ENCODE results near the gene UEVLD.

UEVLD gene

GRCh38 chr11:18501629-18502028, 86.9 kb downstream of the UEVLD start:
- TF ChIP-seq CTCF (conservative IDR thresholded peaks at IDR 0.05; ENCODE audit: low read depth, low read length) = no peak
- no peak for DNase-seq (ENCODE audit: low read depth)
- no peak overlapping the region for H3K4me3 ChIP-seq (ENCODE audit: low read length)

- no peak overlapping the region for H3K4me3 ChIP-seq (ENCODE audit: low read length)
- no peak for DNase-seq (ENCODE audit: low read depth)
- TF ChIP-seq CTCF (conservative IDR thresholded peaks at IDR 0.05; ENCODE audit: low read depth, low read length) = no peak
Measured at GRCh38 chr11:18498039-18498438, 90.5 kb downstream of the UEVLD start.

- H3K4me3 ChIP-seq (ENCODE audit: low read length) = no peak overlapping the region
- TF ChIP-seq CTCF (conservative IDR thresholded peaks at IDR 0.05; ENCODE audit: low read depth, low read length) = no peak
- DNase-seq (ENCODE audit: low read depth) = no peak
Measured at GRCh38 chr11:18495703-18496102, 92.8 kb downstream of the UEVLD start.

- no peak overlapping the region for H3K4me3 ChIP-seq (ENCODE audit: low read length)
- no peak for DNase-seq (ENCODE audit: low read depth)
- no peak for TF ChIP-seq CTCF (conservative IDR thresholded peaks at IDR 0.05; ENCODE audit: low read depth, low read length)
Measured at GRCh38 chr11:18495271-18495670, 93.3 kb downstream of the UEVLD start.

GRCh38 chr11:18493310-18493709, 95.2 kb downstream of the UEVLD start:
- no peak for DNase-seq (ENCODE audit: low read depth)
- TF ChIP-seq CTCF (conservative IDR thresholded peaks at IDR 0.05; ENCODE audit: low read depth, low read length) = no peak
- no peak overlapping the region for H3K4me3 ChIP-seq (ENCODE audit: low read length)

GRCh38 chr11:18492888-18493287, 95.6 kb downstream of the UEVLD start:
- DNase-seq (ENCODE audit: low read depth) = no peak

GRCh38 chr11:18491924-18492323, 96.6 kb downstream of the UEVLD start:
- DNase-seq (ENCODE audit: low read depth) = no peak
- TF ChIP-seq CTCF (conservative IDR thresholded peaks at IDR 0.05; ENCODE audit: low read depth, low read length) = no peak

More at GRCh38 chr11:18492888-18493287, 95.6 kb downstream of the UEVLD start:
- no peak for TF ChIP-seq CTCF (conservative IDR thresholded peaks at IDR 0.05; ENCODE audit: low read depth, low read length)
- H3K4me3 ChIP-seq (ENCODE audit: low read length) = no peak overlapping the region

More at GRCh38 chr11:18491924-18492323, 96.6 kb downstream of the UEVLD start:
- no peak overlapping the region for H3K4me3 ChIP-seq (ENCODE audit: low read length)
